H54 (cell line): ENCODE data around the gene GPR153.

Experiments used
- DNase-seq: peaks from one replicate; pipeline ENCODE4 v3.0.0; 2011; ENCODE audit warnings: low spot score, mixed read lengths; ENCODE audit not compliant: insufficient read length
- FAIRE-seq: peaks from 3 replicates; lab custom pipeline; 2011; peaks lifted over from hg19 to GRCh38; lab: Jason Lieb, UNC
- POLR2A ChIP-seq: IDR thresholded peaks from 2 replicates; pipeline ENCODE4 v1.6.1; 2011; ENCODE audit warnings: low read depth, mild to moderate bottlenecking, low read length

GPR153 gene

DNA sequence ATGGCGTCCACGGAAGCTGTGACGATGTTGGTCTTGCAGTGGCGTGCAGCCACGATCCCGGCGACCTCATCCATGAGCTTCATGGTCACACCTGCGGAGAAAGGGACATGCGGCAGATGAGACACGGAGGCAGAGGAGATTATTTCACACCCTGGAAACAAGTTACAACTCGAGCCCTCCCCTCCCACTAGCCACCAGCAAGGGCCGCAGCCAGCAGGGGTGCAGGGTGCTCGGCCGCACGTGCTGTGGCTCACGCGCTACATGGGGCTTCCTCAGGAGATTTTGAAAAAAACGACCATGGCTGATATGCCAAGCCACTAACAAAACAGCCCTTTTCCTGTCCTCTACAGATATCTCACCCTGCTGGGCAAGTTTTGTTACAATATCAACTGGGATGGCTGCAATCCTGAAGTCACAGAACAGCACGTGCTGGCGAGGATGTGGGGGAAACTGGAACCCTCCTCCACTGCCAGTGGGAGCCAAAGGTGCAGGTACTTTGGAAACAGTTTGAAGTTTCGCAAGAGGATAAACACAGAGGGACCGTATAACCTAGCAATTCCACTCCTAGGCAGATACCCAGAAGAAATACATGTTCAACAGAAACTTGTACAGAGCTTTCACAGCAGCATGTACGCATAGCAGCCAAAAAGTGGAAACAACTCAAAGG lies 34.1 kb upstream of the GPR153 start:
- FAIRE-seq (no peak), DNase-seq (no peak)
- TF ChIP-seq POLR2A = no peak

DNA sequence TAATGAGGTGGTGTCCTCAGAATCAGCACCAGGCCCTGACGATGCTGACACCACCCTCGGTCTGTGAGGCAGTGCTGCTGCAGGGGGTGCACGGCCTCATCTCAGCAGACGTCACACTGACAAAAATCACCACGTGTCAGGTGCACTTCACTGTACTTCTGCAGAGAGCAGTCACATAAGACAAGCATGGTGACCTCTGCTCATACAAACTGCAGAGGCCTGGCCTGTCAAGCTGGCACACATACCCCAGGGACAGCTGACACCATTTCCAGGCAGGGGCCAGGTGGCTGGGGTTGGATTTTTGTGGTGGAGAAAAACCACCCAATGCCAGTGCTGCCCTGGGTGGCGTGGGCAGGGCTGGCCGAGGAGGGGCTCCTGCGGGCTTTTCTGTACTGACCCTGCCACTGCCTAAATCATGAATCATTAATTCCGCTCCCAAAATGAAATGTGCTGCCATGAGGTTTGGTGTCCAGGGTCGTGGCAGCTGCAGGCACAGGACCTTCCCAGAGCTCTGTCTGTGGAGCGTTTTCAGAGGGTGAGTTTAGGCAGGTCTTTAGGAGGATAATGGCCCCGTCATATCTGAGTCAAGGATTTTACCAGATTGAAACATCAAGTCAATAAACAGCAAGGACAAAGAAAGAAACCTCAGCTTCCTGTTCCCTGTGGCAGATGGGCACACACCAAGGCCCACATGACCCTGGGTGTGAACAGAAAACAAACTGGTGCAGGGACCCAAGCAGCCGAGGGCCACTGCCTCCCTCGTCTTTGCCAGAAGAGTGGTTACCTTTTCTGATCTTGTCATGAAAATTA lies 33.4 kb upstream of the GPR153 start:
- TF ChIP-seq POLR2A = no peak
- no peak for DNase-seq

GRCh38 chr1:6292102-6292501 lies 31.2 kb upstream of the GPR153 start:
- no peak for DNase-seq
- TF ChIP-seq POLR2A = no peak
- FAIRE-seq = no peak

More for the DNA sequence above, 33.4 kb upstream of the GPR153 start:
- no peak for FAIRE-seq

DNA sequence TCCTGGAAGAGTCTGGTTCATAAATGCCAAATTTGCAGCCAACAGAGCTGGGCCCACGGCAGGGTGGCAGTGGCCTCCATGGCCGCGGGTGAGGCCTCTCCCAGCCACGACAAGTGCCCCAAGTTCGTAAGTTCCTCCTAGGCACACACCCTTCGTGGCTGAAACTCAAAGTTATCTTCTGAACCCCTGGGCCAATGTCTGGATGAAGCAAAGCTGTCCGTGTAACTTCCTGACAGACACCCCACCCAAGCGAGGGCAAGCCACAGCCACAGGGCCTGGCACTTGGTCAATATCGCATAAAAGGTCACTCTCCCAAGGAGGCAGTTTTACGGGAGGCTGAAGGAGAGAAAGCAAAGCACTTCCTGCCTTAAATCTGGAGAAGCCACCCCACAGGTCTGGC lies 27.8 kb upstream of the GPR153 start:
- no peak for DNase-seq
- FAIRE-seq = no peak
- no peak for TF ChIP-seq POLR2A

- no peak for FAIRE-seq
- no peak for DNase-seq
- TF ChIP-seq POLR2A = no peak
Measured at GRCh38 chr1:6288026-6288425, 27.1 kb upstream of the GPR153 start.

- DNase-seq (no peak), FAIRE-seq (no peak)
- no peak for TF ChIP-seq POLR2A
Measured at GRCh38 chr1:6287431-6287886, 26.6 kb upstream of the GPR153 start.

- TF ChIP-seq POLR2A = no peak
- FAIRE-seq = no peak
- DNase-seq = no peak
Measured at GRCh38 chr1:6287029-6287428, 26.1 kb upstream of the GPR153 start.

GRCh38 chr1:6286266-6286665 lies 25.4 kb upstream of the GPR153 start:
- TF ChIP-seq POLR2A = no peak
- FAIRE-seq = no peak
- no peak for DNase-seq

GRCh38 chr1:6285336-6285735 lies 24.4 kb upstream of the GPR153 start:
- DNase-seq (no peak), FAIRE-seq (no peak)

DNA sequence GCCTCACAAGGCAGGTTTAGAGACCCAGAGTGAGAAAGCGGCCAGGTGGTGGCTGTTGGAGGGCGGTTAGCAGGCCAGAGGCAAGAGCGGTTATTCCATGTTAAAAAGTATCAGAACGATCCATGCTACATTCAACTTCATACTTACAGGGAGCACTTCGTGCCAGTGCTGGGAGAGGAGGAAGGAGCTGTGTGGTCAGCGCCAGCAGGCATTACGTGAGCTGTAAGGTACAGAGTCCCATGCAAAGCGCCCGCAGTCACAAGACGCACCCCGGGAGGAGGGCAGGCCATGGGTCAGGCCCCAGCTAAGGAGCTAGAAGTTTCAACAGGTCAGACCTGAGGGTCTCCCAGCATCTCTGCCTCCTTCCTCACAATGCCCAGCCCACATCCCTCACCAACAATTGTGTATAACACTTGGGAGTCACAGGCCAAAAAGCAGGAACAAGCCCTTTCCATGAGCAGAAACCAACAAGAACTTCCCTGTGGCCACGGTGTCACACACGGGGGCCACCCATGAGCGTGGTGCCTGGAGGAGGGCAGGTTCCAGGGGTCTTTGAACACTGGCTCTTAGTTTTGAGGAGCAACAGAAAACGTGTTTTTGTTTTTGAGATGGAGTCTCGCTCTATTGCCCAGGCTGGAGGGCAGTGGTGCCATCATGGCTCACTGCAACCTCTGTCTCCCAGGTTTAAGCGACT lies 21.8 kb upstream of the GPR153 start:
- TF ChIP-seq POLR2A = no peak
- FAIRE-seq (no peak), DNase-seq (no peak)

More at GRCh38 chr1:6285336-6285735, 24.4 kb upstream of the GPR153 start:
- no peak for TF ChIP-seq POLR2A

GRCh38 chr1:6281511-6282402 lies 20.9 kb upstream of the GPR153 start:
- TF ChIP-seq POLR2A = no peak
- no peak for DNase-seq
- no peak for FAIRE-seq

DNA sequence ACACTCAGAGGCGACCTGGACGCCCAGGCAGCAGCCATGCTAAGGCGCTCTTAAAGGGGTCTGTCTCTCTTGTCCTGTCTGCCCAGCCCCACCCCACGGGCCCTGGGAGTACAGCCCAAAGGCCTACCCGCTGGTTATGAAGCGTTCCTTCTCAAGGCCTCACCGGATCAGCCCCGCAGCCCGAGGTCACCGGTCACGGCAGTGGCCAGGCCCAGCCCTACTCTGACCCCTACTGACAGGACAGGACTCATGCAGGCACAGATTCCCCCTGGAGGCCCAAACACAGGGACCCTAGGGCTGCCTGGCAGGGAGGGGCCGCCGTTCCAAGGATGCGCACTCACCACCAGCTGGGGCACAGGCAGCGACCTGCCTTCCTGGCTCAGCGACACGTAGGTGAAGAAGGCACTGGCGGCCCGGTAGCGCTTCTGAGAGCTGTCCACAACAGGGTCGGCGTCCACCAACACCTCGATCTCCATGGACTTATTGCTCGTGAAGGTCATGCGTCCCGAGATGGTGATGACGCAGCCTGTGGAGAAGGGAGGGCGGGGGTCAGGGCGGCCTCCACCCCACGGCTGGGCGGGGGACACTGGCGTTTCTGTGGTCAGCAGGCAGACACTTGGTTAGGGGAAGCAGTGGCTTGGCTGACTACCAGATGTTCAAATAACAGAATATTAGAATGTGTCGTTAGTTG lies 20.0 kb upstream of the GPR153 start:
- FAIRE-seq = no peak
- DNase-seq = no peak

More for the DNA sequence above, 20.0 kb upstream of the GPR153 start:
- no peak for TF ChIP-seq POLR2A
